SH-SY5Y (cell line): ENCODE results near the gene KLHL25.

ENCODE experiments used
- GATA2 ChIP-seq: IDR thresholded peaks from 2 replicates; pipeline ENCODE4 v1.6.1; 2011; ENCODE audit warnings: mild to moderate bottlenecking, low read depth, low read length
- GATA3 ChIP-seq: IDR thresholded peaks from 2 replicates; pipeline ENCODE4 v1.6.1; 2011; ENCODE audit warnings: low read depth, mild to moderate bottlenecking, low read length, moderate library complexity

- TF ChIP-seq GATA2 (no peak), GATA3 (no peak)
Measured at GRCh38 chr15:85762756-85763127, 32.0 kb downstream of the KLHL25 start.
